ENCODE measurements around the gene CHTOP. TPM values are rescaled to one million over a fixed set of nuclear protein-coding genes. Genes with fewer than 3 reads are reported as not detected.

The CHTOP gene
- total and polyA plus RNA-seq, 3 donors from 2014 or later, result 86.1 to 101 (median 87.8) TPM

- Histone ChIP-seq H3K9me3 (no peaks in the 10 kb centered on the region), H3K4me3 (no peak overlapping the region), H3K27ac (no peak overlapping the region), H3K4me1 (peaks cover 32% of the 10 kb centered on the region), H3K36me3 (ENCODE audit: low read depth, missing control alignments) (no peaks in the 10 kb centered on the region), H3K27me3 (no peaks in the 10 kb centered on the region)
- 78 to 84% methylated on average over 5 of the region's 5 CpGs for WGBS, 2 donors
- intact Hi-C loops (cut with DNase I; ENCODE audit: low total_unique reads), result no loop called here
- DNase-seq, result no peak
- TF ChIP-seq CTCF (IDR thresholded peaks at IDR 0.05) (no peak), POLR2A (IDR thresholded peaks at IDR 0.05) (no peak)
These were observed 4.6 kb upstream of the CHTOP start for GRCh38 chr1:153629343-153629665.

- Histone ChIP-seq H3K27me3 (no peaks in the 10 kb centered on the region), H3K36me3 (ENCODE audit: low read depth, missing control alignments) (no peaks in the 10 kb centered on the region), H3K27ac (no peak overlapping the region), H3K9me3 (no peaks in the 10 kb centered on the region), H3K4me1 (peaks cover 34% of the 10 kb centered on the region), H3K4me3 (no peak overlapping the region)
- WGBS, 2 donors, result 86% methylated on average over 1 of the region's 1 CpG; no CpG with 5 or more reads in 1 of the 2 donors
- intact Hi-C loops (cut with DNase I; ENCODE audit: low total_unique reads), result no loop called here
- TF ChIP-seq CTCF (IDR thresholded peaks at IDR 0.05) (no peak), POLR2A (IDR thresholded peaks at IDR 0.05) (no peak)
- no peak for DNase-seq
These were observed 3.9 kb upstream of the CHTOP start for GRCh38 chr1:153629971-153630370.

GRCh38 chr1:153630384-153630783 lies 3.5 kb upstream of the CHTOP start:
- no peak for DNase-seq
- WGBS, 2 donors, result 82 to 85% methylated on average over 7 of the region's 7 CpGs
- Histone ChIP-seq H3K4me1 (peaks cover 38% of the 10 kb centered on the region), H3K27ac (peak overlapping the region in 1 of 2 donors; percentile 1), H3K9me3 (no peaks in the 10 kb centered on the region), H3K36me3 (ENCODE audit: low read depth, missing control alignments) (no peaks in the 10 kb centered on the region), H3K27me3 (no peaks in the 10 kb centered on the region), H3K4me3 (no peak overlapping the region)
- TF ChIP-seq POLR2A (IDR thresholded peaks at IDR 0.05) (no peak), CTCF (IDR thresholded peaks at IDR 0.05) (no peak)
- intact Hi-C loops (cut with DNase I; ENCODE audit: low total_unique reads), result no loop called here

GRCh38 chr1:153631047-153632022 lies 2.5 kb upstream of the CHTOP start:
- H3K27me3 ChIP-seq, result no peaks in the 10 kb centered on the region
- H3K4me3 ChIP-seq, result no peak overlapping the region
- H3K9me3 ChIP-seq, result no peaks in the 10 kb centered on the region
- H3K27ac ChIP-seq, result peak overlapping the region in 1 of 2 donors; percentile 35
- intact Hi-C loops (cut with DNase I; ENCODE audit: low total_unique reads), result no loop called here
- H3K36me3 ChIP-seq (ENCODE audit: low read depth, missing control alignments), result no peaks in the 10 kb centered on the region
- TF ChIP-seq POLR2A (IDR thresholded peaks at IDR 0.05) (no peak), CTCF (IDR thresholded peaks at IDR 0.05) (no peak)
- no peak for DNase-seq
- H3K4me1 ChIP-seq, result peaks cover 31% of the 10 kb centered on the region
- 80 to 85% methylated on average over 10 of the region's 10 CpGs for WGBS, 2 donors
